ENCODE data around the gene MPST.

Gene MPST

GRCh38 chr22:37023743-37024338, 4.3 kb downstream of the MPST start:
- DNase-seq, result no peak

- no peak for DNase-seq
These were observed 5.0 kb downstream of the MPST start for GRCh38 chr22:37024339-37025157.

- no peak for DNase-seq
These were observed 6.0 kb downstream of the MPST start for GRCh38 chr22:37025500-37026070.

GRCh38 chr22:37026325-37026724, 6.8 kb downstream of the MPST start:
- DNase-seq, result no peak

- no peak for DNase-seq
These were observed 8.0 kb downstream of the MPST start for GRCh38 chr22:37027556-37027955.

GRCh38 chr22:37028692-37029674, 9.4 kb downstream of the MPST start:
- no peak for DNase-seq

- no peak for DNase-seq
These were observed 11.2 kb downstream of the MPST start for GRCh38 chr22:37030560-37031281.

GRCh38 chr22:37032134-37032534, 12.6 kb downstream of the MPST start:
- DNase-seq, result no peak

- DNase-seq, result peak; percentile 78
These were observed 13.3 kb downstream of the MPST start for GRCh38 chr22:37032535-37033460.

- DNase-seq, result no peak
These were observed 14.3 kb downstream of the MPST start for GRCh38 chr22:37033605-37034430.

- no peak for DNase-seq
These were observed 17.3 kb downstream of the MPST start for GRCh38 chr22:37036655-37037377.

GRCh38 chr22:37037669-37038068, 18.1 kb downstream of the MPST start:
- DNase-seq, result no peak

- no peak for DNase-seq
These were observed 19.9 kb downstream of the MPST start for GRCh38 chr22:37039466-37039865.

- DNase-seq, result no peak
These were observed 23.8 kb downstream of the MPST start for GRCh38 chr22:37043209-37043827.

GRCh38 chr22:37043828-37044538, 24.4 kb downstream of the MPST start:
- peak; percentile 28 for DNase-seq

GRCh38 chr22:37044634-37045625, 25.4 kb downstream of the MPST start:
- DNase-seq, result no peak

GRCh38 chr22:37045958-37046357, 26.4 kb downstream of the MPST start:
- no peak for DNase-seq

All from NCI-H226 (cell line).